Thyroid gland (tissue), 4 donors: ENCODE results near the gene GRM7.

Experiments used
- CTCF ChIP-seq, 6 experiments: fragments of 200-600 bp in 3 of 6; fragments of 450-650 bp in 3 of 6; sonication (generic) in 3 of 6; IDR thresholded peaks; one replicate each; pipeline ENCODE4 v1.5.1; 2016 to 2019; ENCODE audit warnings: antibody characterized with exemption in 6 of 6, mild to moderate bottlenecking in 2 of 6, inconsistent platforms in 1 of 6, moderate library complexity in 1 of 6
- POLR2A ChIP-seq, 2 donors: fragments of 450-650 bp; IDR thresholded peaks; one replicate each; pipeline ENCODE4 v1.6.1; 2017; ENCODE audit warnings: antibody characterized with exemption in 2 of 2, mild to moderate bottlenecking in 2 of 2, moderate library complexity in 1 of 2

- TF ChIP-seq CTCF (IDR thresholded peaks at IDR 0.05) (no peak), POLR2A (IDR thresholded peaks at IDR 0.05) (no peak)
Observed at GRCh38 chr3:6860954-6861624, at the start of gene GRM7.
